Activated T-cell treated with anti-CD3 and anti-CD28 coated beads, Interleukin-2, amount 50 U/mL, for 72 hours (primary cell): Measurements from ENCODE around the gene SLC25A48. TPM values are rescaled to one million over a fixed set of nuclear protein-coding genes. Genes with fewer than 3 reads are reported as not detected.

Experiments
- ATAC-seq, 2 donors: fragments of 150-1000 bp; cut with Tn5 transposase; replicated peaks in 1 of 2; 2 replicates each; pipeline ENCODE4 v1.10.0; 2021; ENCODE audit warnings: moderate library complexity in 2 of 2, mild to moderate bottlenecking in 1 of 2
- DNase-seq, 2 donors: peaks; one replicate each; pipeline ENCODE4 v3.0.0; 2021 to 2022; ENCODE audit warnings: mixed read lengths in 1 of 2
- H3K27ac Mint-ChIP-seq: one replicate; pipeline ENCODE4 v1.8.0; 2022; ENCODE audit warnings: mild to moderate bottlenecking, moderate library complexity, mixed read lengths
- H3K27me3 Mint-ChIP-seq: one replicate; pipeline ENCODE4 v1.8.0; 2022; ENCODE audit warnings: low read depth, mixed read lengths
- H3K36me3 Mint-ChIP-seq, 2 donors: one replicate each; pipeline ENCODE4 v1.8.0; 2022; ENCODE audit warnings: mixed read lengths in 2 of 2, mild to moderate bottlenecking in 1 of 2; ENCODE audit not compliant: insufficient read depth in 2 of 2
- H3K4me1 Mint-ChIP-seq: one replicate; pipeline ENCODE4 v1.8.0; 2022; ENCODE audit warnings: low read depth, mixed read lengths
- H3K4me3 Mint-ChIP-seq, 2 donors: one replicate each; pipeline ENCODE4 v1.8.0; 2022; ENCODE audit warnings: mild to moderate bottlenecking in 2 of 2, mixed read lengths in 2 of 2, moderate library complexity in 2 of 2
- H3K9me3 Mint-ChIP-seq, 2 donors: one replicate each; pipeline ENCODE4 v1.8.0; 2022; ENCODE audit warnings: mixed read lengths in 2 of 2
- total RNA-seq, 2 donors: library from RNA; stranded (reverse); gene quantifications; one replicate each; pipeline ENCODE4 v1.2.3, GENCODE V29; 2022

SLC25A48 gene
- total RNA-seq, 2 donors from 2014 or later, result not detected

DNA sequence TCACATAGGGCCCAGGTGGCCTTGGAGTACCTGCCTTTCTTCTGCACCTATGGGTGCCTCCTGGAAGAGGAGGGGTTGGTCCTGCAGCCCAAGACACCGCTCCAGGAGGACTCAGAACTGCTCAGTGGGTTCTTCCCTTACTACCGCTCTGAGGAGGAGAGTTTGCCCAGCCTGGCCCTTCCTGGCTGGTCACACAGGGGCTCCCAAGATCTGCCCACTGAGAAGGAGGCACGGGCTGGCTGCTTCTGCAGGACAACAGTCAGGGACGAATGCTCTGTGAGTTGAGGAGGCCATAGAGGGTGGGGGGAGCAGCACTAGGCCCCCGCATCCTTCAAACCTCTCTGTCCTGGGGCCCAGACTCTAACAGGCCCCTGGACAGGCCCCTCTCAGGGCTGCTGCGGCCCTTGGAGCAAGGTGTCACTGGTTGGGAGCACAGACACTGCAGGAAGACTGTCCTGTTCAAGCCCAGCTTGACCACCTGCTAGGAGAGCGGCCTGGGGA lies 9.9 kb upstream of the SLC25A48 start:
- no peak for DNase-seq
- Mint-ChIP-seq H3K27ac (no peak overlapping the region), H3K27me3 (no peaks in the 10 kb centered on the region)

DNA sequence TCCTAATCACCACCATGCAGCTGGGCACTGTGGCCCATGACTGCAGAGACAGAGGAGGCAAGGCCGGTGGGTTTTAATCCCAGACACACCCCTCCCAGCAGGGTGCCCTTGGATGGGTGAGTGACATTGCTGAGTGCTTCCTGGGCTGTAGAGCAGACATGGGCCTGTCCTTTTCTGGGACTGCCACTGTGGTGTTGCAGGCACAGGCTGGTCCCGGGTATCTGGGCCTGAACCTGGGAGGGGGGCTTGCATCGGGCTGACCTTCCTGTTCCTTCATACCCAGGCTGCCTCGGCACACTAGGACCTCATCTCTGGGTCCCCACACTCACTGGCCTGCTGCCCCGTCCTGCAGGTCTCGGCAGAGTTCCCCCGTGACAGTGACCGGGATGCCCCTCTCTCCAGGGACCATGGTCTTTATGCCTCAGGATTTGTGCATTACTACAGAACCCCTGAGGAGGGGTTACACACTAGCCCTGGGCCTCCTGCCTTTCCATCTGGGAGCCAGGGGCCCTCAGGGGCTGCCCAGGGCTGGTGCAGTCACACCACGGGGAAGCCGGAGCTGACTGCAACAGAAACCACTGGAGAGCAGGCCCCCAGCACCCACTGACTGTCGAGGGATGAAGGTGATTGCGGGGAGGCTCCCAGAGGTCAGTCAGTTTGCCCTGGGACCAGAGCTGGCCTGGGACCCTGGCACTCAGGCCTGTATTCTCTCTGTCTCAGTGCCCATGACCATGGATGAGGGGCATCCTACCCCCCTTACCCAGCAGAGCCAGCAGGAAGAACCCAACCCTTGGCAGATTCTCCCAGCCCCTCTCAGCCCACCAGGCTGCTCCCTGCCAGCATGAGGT lies 8.9 kb upstream of the SLC25A48 start:
- H3K27me3 Mint-ChIP-seq, result peaks cover 6% of the 10 kb centered on the region
- no peaks in the 10 kb centered on the region for H3K9me3 Mint-ChIP-seq
- no peaks in the 10 kb centered on the region for H3K4me1 Mint-ChIP-seq
- H3K36me3 Mint-ChIP-seq, result no peaks in the 10 kb centered on the region
- H3K4me3 Mint-ChIP-seq, result no peak overlapping the region
- H3K27ac Mint-ChIP-seq, result no peak overlapping the region
- DNase-seq (no peak), ATAC-seq (peak in 1 of 2 donors; percentile 6)

More for the DNA sequence above, 9.9 kb upstream of the SLC25A48 start:
- Mint-ChIP-seq H3K4me3 (no peak overlapping the region), H3K9me3 (no peaks in the 10 kb centered on the region), H3K4me1 (no peaks in the 10 kb centered on the region), H3K36me3 (no peaks in the 10 kb centered on the region)
- no peak for ATAC-seq

DNA sequence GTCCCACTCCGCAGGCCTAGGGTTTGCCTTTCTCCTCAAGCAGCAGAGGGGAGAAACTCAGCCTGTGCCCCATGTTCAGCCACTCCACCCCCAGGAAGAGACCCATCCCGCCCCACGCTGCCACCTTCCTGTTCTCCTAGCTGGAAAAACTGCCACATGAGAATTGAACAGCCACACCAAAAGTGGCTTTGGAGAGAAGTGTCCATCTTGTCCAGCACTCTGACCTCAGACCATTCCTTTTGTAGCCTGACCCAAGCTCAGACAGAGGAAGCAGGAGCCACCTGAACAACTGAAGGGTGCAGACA lies 8.3 kb upstream of the SLC25A48 start:
- no peak for ATAC-seq
- Mint-ChIP-seq H3K36me3 (no peaks in the 10 kb centered on the region), H3K27me3 (peaks cover 12% of the 10 kb centered on the region), H3K27ac (no peak overlapping the region), H3K4me1 (no peaks in the 10 kb centered on the region), H3K9me3 (no peaks in the 10 kb centered on the region), H3K4me3 (no peak overlapping the region)
- DNase-seq, result no peak

DNA sequence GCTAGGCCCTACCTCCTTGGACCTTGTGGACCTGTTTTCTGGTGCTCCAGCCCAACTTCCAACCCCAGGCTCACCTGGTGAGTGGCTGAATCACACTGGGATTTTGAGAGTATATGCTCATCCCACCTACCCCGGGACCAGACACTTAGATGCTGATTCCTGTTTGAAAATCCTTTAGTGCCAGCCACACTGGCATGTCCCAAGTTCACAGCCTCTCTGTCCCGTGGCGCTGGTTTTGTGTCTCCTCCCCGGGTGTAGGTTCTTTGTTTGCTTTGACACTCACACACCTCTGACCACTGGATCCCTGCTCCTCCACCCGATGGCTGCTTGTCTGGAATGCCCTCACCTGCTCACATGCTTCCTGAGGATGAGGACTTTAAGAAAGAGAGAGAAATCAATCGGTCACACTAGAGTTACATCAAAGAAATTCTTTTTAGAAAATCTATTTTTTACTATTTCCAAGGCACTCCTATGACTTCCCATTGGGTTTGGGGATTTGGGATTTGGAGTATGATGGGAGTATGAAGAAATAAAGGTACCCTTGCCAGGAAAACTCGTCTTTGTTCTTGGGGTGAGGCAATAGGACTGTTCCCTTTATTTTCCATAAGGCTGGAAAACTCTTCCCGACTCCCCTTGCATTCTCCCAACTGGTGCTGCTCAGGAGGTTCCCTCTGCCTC lies 7.3 kb upstream of the SLC25A48 start:
- peaks cover 21% of the 10 kb centered on the region for H3K27me3 Mint-ChIP-seq
- no peak for DNase-seq
- H3K27ac Mint-ChIP-seq, result no peak overlapping the region
- H3K4me1 Mint-ChIP-seq, result peaks cover 4% of the 10 kb centered on the region
- H3K4me3 Mint-ChIP-seq, result no peak overlapping the region
- H3K9me3 Mint-ChIP-seq, result no peaks in the 10 kb centered on the region
- no peaks in the 10 kb centered on the region for H3K36me3 Mint-ChIP-seq
- no peak for ATAC-seq

DNA sequence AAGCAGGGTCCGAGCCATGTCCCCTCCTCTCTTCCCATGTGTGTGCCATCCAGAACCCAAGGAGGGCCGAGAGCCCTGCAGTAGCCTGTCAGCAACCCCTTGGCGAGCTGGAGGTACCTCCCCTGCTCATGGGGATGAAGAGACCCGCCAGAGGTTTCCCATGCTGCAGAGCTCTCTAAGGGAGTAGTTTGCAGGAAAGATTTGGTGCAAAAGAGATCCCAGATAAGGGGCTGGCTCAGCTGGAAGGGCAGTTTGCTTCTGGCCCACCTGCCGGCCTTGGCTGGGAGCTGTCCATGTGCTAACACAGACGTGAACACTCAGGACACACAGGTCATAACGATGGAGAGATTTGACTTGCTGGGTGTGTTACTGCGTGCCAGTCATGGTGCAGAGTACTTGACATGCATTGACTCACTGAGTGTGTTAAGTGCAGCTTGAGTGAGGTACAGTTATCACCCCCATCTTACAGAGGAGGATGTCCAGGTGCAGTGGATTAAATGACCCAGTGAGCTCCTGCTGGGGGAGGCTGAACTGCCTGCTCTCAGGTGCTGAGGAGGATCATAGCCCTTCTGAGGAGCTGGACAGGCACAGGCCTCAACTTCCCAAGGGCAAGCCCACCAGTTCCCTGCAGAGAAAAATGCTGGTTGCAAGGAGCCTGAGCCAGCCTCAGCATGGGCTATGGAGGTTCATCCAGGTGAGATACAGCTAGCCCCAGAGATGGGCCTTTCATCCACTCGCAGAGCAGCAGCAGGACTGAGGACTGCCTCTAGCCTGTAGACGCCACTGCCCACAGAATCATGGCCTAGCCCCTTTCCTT lies 6.3 kb upstream of the SLC25A48 start:
- Mint-ChIP-seq H3K4me3 (no peak overlapping the region), H3K9me3 (no peaks in the 10 kb centered on the region), H3K4me1 (peaks cover 4% of the 10 kb centered on the region), H3K27me3 (peaks cover 31% of the 10 kb centered on the region), H3K36me3 (no peaks in the 10 kb centered on the region), H3K27ac (no peak overlapping the region)
- ATAC-seq (no peak), DNase-seq (no peak)

DNA sequence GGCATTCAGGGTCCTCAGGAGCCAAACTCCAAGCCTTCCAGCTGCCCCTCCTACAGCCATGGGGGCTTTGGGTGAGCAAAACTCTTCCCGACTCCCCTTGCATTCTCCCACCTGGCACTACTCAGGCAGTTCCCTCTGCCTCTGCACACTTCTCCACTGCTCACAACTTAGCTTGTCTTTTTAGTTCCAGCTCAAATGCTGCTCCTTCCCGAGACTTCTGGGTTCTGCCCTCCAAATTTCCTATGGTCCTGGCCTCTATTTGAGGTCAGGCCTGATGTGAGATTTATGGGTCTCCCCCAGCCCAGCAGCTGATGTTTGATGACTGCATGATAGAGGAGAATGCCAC lies 5.7 kb upstream of the SLC25A48 start:
- Mint-ChIP-seq H3K27ac (no peak overlapping the region), H3K36me3 (no peaks in the 10 kb centered on the region), H3K9me3 (no peaks in the 10 kb centered on the region), H3K4me1 (peaks cover 4% of the 10 kb centered on the region), H3K4me3 (no peak overlapping the region), H3K27me3 (peaks cover 37% of the 10 kb centered on the region)
- no peak for ATAC-seq
- no peak for DNase-seq

DNA sequence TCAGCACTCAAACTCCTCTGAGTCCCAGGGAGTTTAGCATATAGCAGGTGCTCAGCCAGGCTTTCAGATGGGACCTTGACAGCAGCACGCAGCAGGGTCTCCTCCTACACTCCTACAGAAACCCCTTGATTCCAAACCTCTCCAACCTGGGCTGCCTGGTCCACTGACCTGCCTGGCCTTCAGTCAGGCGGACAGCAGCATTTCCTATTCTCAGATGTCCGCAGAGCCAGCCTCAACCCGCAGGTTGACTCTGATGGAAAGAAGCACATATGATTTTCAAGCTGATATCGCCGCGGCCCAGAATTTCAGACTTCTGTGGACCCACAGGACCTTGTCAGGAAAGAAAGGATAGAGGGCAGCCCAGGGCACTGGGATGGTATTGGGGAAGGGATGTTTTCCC lies 5.3 kb upstream of the SLC25A48 start:
- ATAC-seq, result no peak
- Mint-ChIP-seq H3K9me3 (no peaks in the 10 kb centered on the region), H3K36me3 (no peaks in the 10 kb centered on the region), H3K4me1 (peaks cover 4% of the 10 kb centered on the region), H3K27me3 (peaks cover 41% of the 10 kb centered on the region), H3K4me3 (no peak overlapping the region), H3K27ac (no peak overlapping the region)
- DNase-seq, result no peak

DNA sequence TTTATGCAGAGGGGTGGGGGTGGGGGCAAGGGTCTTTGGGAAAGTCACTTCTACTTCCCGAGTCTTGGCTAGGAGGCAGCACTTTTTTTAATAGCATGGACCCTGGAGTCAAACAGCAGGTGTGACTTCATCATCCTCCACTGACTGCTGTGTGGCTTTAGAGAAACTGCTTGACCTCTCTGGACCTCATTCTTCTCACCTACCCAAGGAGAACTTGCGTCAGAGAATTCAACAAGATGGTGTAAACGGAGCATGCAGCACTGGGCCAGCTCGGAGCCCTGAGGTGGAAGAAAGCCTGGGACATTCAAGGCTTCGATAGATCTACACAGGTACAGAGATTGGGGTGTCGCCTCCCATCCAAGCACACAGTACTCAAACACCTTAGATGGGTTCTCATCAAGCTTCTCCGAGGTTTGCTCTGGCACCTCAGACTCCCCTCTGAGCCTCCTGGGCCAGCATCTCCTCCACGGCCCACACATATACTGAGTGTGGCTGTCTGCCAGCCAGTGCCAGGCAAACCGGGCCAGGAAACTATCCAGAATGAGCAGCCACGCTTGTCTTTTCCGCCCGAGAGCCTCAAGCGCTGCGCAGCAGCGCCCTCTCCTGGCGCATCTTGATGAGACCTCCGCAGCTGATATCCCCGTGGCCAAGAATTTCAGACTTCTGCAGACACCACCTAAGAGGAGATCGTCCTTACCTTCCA lies 4.6 kb upstream of the SLC25A48 start:
- H3K36me3 Mint-ChIP-seq, result no peaks in the 10 kb centered on the region
- H3K27me3 Mint-ChIP-seq, result peaks cover 44% of the 10 kb centered on the region
- no peak overlapping the region for H3K27ac Mint-ChIP-seq
- no peaks in the 10 kb centered on the region for H3K9me3 Mint-ChIP-seq
- DNase-seq (peak; percentile 35 to 64), ATAC-seq (peak in 1 of 2 donors; percentile 44)
- H3K4me1 Mint-ChIP-seq, result peaks cover 4% of the 10 kb centered on the region
- H3K4me3 Mint-ChIP-seq, result no peak overlapping the region

DNA sequence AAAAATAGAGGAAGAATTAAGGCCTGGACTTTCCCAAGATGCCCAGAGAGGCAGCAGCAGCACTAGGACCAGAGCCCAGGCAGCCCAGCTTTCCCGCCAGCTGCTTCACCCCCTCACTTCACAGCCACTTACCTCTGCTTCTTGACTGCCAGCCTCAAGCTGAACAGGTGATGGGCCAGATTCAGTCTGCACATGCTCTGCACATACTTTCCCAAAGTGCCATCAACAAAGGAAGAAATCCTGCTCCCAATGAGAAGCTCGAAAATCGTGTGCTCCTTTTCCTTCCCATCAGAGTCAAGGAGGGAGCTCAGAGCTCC lies 4.1 kb upstream of the SLC25A48 start:
- DNase-seq (no peak), ATAC-seq (no peak)
- no peaks in the 10 kb centered on the region for H3K9me3 Mint-ChIP-seq
- H3K4me3 Mint-ChIP-seq, result no peak overlapping the region
- H3K27me3 Mint-ChIP-seq, result peaks cover 44% of the 10 kb centered on the region
- no peaks in the 10 kb centered on the region for H3K36me3 Mint-ChIP-seq
- no peak overlapping the region for H3K27ac Mint-ChIP-seq
- peaks cover 4% of the 10 kb centered on the region for H3K4me1 Mint-ChIP-seq

DNA sequence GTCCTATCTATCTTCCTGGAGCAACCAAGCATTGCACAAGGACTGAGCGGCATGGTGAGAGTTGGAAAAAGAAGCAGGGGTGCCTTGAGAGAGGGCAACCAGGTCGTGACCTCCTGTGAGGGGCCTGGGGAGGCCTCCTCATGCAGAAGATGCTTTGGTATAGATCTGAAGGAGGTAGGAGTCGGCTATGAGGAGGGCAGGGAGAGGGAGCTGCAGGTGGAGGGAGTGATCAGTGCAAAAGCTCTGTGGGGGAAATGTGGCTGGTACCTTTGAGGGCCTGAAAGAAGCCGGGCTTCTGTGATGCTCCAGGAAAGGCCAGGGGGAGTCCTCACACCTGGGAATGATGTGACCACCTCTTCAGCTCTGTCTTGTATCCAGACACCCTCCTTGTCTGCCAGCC lies 3.6 kb upstream of the SLC25A48 start:
- H3K27me3 Mint-ChIP-seq, result peaks cover 44% of the 10 kb centered on the region
- no peak for DNase-seq
- no peaks in the 10 kb centered on the region for H3K36me3 Mint-ChIP-seq
- H3K27ac Mint-ChIP-seq, result no peak overlapping the region
- peaks cover 4% of the 10 kb centered on the region for H3K4me1 Mint-ChIP-seq
- ATAC-seq, result no peak
- no peak overlapping the region for H3K4me3 Mint-ChIP-seq
- H3K9me3 Mint-ChIP-seq, result no peaks in the 10 kb centered on the region

DNA sequence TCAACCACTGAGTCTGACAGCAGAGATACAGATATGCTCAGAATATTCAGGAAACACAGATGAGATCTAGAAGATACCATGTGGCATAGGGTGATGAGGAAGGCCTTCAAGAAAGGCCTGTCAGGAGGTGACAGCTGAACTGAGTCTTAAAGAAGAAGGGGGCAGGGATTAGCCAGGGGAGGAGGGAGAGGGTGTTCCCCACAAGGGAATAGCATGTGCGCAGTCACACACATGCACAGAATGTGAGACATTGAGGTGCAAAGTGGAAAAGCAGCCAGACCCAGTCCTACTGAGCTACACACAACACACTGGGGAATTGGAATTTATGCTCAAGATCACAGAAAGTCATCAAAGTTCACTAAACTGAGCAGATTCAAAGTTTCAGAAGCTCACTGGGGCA lies 3.0 kb upstream of the SLC25A48 start:
- no peak for DNase-seq
- peaks cover 48% of the 10 kb centered on the region for H3K27me3 Mint-ChIP-seq
- no peaks in the 10 kb centered on the region for H3K36me3 Mint-ChIP-seq
- no peak overlapping the region for H3K4me3 Mint-ChIP-seq
- no peak for ATAC-seq
- H3K27ac Mint-ChIP-seq, result no peak overlapping the region
- H3K9me3 Mint-ChIP-seq, result no peaks in the 10 kb centered on the region
- peaks cover 4% of the 10 kb centered on the region for H3K4me1 Mint-ChIP-seq

DNA sequence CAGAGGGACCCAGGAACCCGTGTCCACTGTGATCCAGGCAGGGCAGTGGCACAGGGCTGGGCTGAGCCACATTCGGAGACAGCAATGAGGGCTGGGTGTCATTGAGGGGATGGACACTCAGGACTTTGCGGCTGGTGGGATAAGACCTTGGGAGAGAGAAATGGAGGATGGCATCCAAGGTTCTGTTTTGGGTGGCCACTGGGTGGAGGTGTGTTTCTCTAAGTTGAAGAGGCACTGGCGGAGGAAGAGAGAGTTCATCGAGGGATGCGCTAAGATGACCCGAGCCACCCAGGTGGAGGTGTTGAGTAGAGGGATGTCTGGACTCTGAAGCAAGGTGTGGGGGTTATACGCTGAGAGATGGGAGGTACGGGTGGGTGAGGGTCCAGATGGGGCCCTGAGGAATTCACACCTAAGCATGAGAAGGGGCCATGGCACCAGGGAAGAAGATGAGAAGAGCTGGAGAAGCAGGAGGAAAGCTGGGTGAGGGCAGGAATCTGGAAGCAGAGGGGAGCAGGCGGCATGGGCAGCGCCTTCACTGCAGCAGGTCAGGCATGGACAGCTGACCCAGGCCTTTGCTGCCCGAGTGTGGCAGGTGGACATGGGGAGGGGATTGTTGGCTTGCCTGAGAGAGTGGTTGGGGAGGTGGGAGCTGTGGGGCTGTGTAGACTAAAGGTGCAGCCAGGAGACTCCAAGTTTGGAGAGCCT lies 2.5 kb upstream of the SLC25A48 start:
- ATAC-seq (no peak), DNase-seq (no peak)
- Mint-ChIP-seq H3K27me3 (peaks cover 52% of the 10 kb centered on the region), H3K9me3 (no peaks in the 10 kb centered on the region), H3K36me3 (no peaks in the 10 kb centered on the region), H3K4me1 (peaks cover 4% of the 10 kb centered on the region), H3K4me3 (no peak overlapping the region), H3K27ac (no peak overlapping the region)
